MCF 10A (cell line): ENCODE measurements around the gene COG5. TPM values are rescaled to one million over a fixed set of nuclear protein-coding genes. Genes with fewer than 3 reads are reported as not detected.

Source experiments
- BruUV-seq: library from RNA; stranded (reverse); fragments of 400-500 nt; replicated peaks from 2 replicates; lab custom pipeline; 2021; lab: Mats Ljungman, UMichigan
- CTCF ChIA-PET: fragments of 300-600 bp; sonication (Branson Sonifier 250); formaldehyde crosslinking; extraction: SDS; loops from one replicate; lab custom pipeline; 2021; ENCODE audit warnings: antibody characterized with exemption, inconsistent platforms; lab: Yijun Ruan, JAX
- POLR2A ChIA-PET: fragments of 300-600, 350-650 bp; sonication (Branson Sonifier 250); formaldehyde crosslinking; extraction: SDS; loops from one replicate; lab custom pipeline; 2020; ENCODE audit warnings: antibody characterized with exemption, inconsistent platforms; lab: Yijun Ruan, JAX
- DNase-seq: peaks from one replicate; pipeline ENCODE4 v3.0.0-alpha.2; 2018; ENCODE audit not compliant: unreplicated experiment
- H3K27ac Mint-ChIP-seq: one replicate; pipeline ENCODE4 v1.8.0; 2022; ENCODE audit warnings: mild to moderate bottlenecking, low read depth, mixed read lengths; ENCODE audit not compliant: unreplicated experiment
- H3K27me3 Mint-ChIP-seq: one replicate; pipeline ENCODE4 v1.8.0; 2022; ENCODE audit warnings: mixed read lengths; ENCODE audit not compliant: insufficient read depth, unreplicated experiment
- H3K36me3 Mint-ChIP-seq: one replicate; pipeline ENCODE4 v1.8.0; 2022; ENCODE audit warnings: mild to moderate bottlenecking, moderate library complexity, mixed read lengths; ENCODE audit not compliant: insufficient read depth, unreplicated experiment
- H3K4me1 Mint-ChIP-seq: one replicate; pipeline ENCODE4 v1.8.0; 2022; ENCODE audit warnings: mixed read lengths; ENCODE audit not compliant: insufficient read depth, unreplicated experiment
- H3K4me3 Mint-ChIP-seq: one replicate; pipeline ENCODE4 v1.8.0; 2022; ENCODE audit warnings: mild to moderate bottlenecking, moderate library complexity, mixed read lengths; ENCODE audit not compliant: unreplicated experiment
- H3K9me3 Mint-ChIP-seq: one replicate; pipeline ENCODE4 v1.8.0; 2022; ENCODE audit warnings: mixed read lengths; ENCODE audit not compliant: unreplicated experiment
- intact Hi-C: fragments of 100-400 bp; cut with micrococcal nuclease; formaldehyde crosslinking; loops from 2 replicates; pipeline ENCODE4 v1.14.1; 2022
- total RNA-seq: library from RNA; stranded (reverse); gene quantifications from 2 replicates; pipeline ENCODE4 v1.2.3, GENCODE V29; 2022
- TF ChIP-seq, protein P1 (sequence below): fragments of 200-600 bp; IDR thresholded peaks from one replicate; pipeline ENCODE4 v1.8.0; 2022; ENCODE audit warnings: antibody characterized with exemption, mild to moderate bottlenecking; ENCODE audit not compliant: unreplicated experiment

COG5 gene
- total RNA-seq, 1 experiment from 2014 or later, result 40.3 TPM

- Mint-ChIP-seq H3K9me3 (no peaks in the 10 kb centered on the region), H3K4me1 (no peaks in the 10 kb centered on the region), H3K27me3 (no peaks in the 10 kb centered on the region), H3K36me3 (no peaks in the 10 kb centered on the region), H3K27ac (no peak overlapping the region), H3K4me3 (no peak overlapping the region)
- ChIA-PET CTCF (interaction anchor here (0.9 to 1.7 kb wide), 2 partner anchors 247 to 341 kb away, joined by 4 read pairs; no protein-coding TSS in a partner anchor), POLR2A (interaction anchor here (0.7 kb wide), 1 partner anchor 233 kb away, joined by 3 read pairs; no protein-coding TSS in a partner anchor)
- intact Hi-C loops, result no loop called here
- no peak for DNase-seq
- BruUV-seq, result no TSS peak
- TF ChIP-seq, protein P1, sequence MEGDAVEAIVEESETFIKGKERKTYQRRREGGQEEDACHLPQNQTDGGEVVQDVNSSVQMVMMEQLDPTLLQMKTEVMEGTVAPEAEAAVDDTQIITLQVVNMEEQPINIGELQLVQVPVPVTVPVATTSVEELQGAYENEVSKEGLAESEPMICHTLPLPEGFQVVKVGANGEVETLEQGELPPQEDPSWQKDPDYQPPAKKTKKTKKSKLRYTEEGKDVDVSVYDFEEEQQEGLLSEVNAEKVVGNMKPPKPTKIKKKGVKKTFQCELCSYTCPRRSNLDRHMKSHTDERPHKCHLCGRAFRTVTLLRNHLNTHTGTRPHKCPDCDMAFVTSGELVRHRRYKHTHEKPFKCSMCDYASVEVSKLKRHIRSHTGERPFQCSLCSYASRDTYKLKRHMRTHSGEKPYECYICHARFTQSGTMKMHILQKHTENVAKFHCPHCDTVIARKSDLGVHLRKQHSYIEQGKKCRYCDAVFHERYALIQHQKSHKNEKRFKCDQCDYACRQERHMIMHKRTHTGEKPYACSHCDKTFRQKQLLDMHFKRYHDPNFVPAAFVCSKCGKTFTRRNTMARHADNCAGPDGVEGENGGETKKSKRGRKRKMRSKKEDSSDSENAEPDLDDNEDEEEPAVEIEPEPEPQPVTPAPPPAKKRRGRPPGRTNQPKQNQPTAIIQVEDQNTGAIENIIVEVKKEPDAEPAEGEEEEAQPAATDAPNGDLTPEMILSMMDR, result no peak
These were observed 169.4 kb downstream of the COG5 start for GRCh38 chr7:107394276-107394675.

GRCh38 chr7:107392830-107393229, 170.9 kb downstream of the COG5 start:
- H3K9me3 Mint-ChIP-seq, result no peaks in the 10 kb centered on the region
- intact Hi-C loops, result no loop called here
- TF ChIP-seq, protein P1, result no peak
- H3K27me3 Mint-ChIP-seq, result no peaks in the 10 kb centered on the region
- no peak for DNase-seq
- H3K36me3 Mint-ChIP-seq, result no peaks in the 10 kb centered on the region
- no peak overlapping the region for H3K27ac Mint-ChIP-seq
- POLR2A ChIA-PET, result interaction anchor here (1.4 kb wide), 1 partner anchor 9 kb away, joined by 3 read pairs; no protein-coding TSS in a partner anchor
- CTCF ChIA-PET, result interaction anchor here (0.6 to 0.8 kb wide), 3 partner anchors 9 to 184 kb away, joined by 3 to 5 read pairs (median 3); no protein-coding TSS in a partner anchor
- BruUV-seq, result no TSS peak
- no peaks in the 10 kb centered on the region for H3K4me1 Mint-ChIP-seq
- H3K4me3 Mint-ChIP-seq, result no peak overlapping the region

DNA sequence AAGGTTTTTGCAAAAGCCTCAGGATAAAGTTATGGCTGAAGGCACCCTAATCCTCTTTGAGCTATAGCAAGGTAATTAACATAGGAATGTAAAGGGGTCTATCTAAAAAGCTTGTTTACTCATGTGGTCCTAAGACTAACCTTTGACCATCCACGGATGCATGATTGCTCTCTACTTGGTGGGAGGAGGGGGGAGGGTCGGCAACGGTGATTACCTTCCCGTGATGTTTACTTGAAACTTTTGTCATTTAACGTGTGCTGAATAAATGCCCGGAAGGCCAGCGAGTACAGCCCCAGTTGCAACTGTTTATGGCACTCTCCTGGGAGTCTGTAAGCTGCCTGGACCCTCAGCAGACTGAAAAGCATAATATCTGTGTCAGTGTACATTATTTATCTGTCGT, 172.8 kb downstream of the COG5 start:
- CTCF ChIA-PET, result interaction anchor here (0.6 kb wide), 1 partner anchor 626 kb away, joined by 3 read pairs; no protein-coding TSS in a partner anchor
- BruUV-seq, result no TSS peak
- H3K4me3 Mint-ChIP-seq, result no peak overlapping the region
- TF ChIP-seq, protein P1, result no peak
- H3K9me3 Mint-ChIP-seq, result no peaks in the 10 kb centered on the region
- H3K27me3 Mint-ChIP-seq, result no peaks in the 10 kb centered on the region
- H3K4me1 Mint-ChIP-seq, result no peaks in the 10 kb centered on the region
- no peak for DNase-seq
- H3K27ac Mint-ChIP-seq, result no peak overlapping the region
- POLR2A ChIA-PET, result no interaction called here
- no peaks in the 10 kb centered on the region for H3K36me3 Mint-ChIP-seq
- intact Hi-C loops, result no loop called here

GRCh38 chr7:107388604-107389003, 175.1 kb downstream of the COG5 start:
- intact Hi-C loops, result no loop called here
- H3K27ac Mint-ChIP-seq, result no peak overlapping the region

More at GRCh38 chr7:107388604-107389003, 175.1 kb downstream of the COG5 start:
- BruUV-seq, result no TSS peak
- H3K9me3 Mint-ChIP-seq, result no peaks in the 10 kb centered on the region
- no peaks in the 10 kb centered on the region for H3K27me3 Mint-ChIP-seq
- TF ChIP-seq, protein P1, result no peak
- H3K4me1 Mint-ChIP-seq, result no peaks in the 10 kb centered on the region
- no peaks in the 10 kb centered on the region for H3K36me3 Mint-ChIP-seq
- CTCF ChIA-PET, result no interaction called here
- POLR2A ChIA-PET, result no interaction called here
- no peak for DNase-seq
- H3K4me3 Mint-ChIP-seq, result no peak overlapping the region
